Heart left ventricle (tissue), 16 donors: ENCODE data around the gene DOCK8. TPM values are rescaled to one million over a fixed set of nuclear protein-coding genes. Genes with fewer than 3 reads are reported as not detected.
A peak's percentile ranks its signal among the peaks of the same experiment; 100 is the strongest.

Source experiments
- ATAC-seq, 4 donors: fragments of 200-7000 bp; cut with Tn5 transposase; one replicate each; pipeline ENCODE4 v1.9.1; 2020 to 2022; ENCODE audit warnings: moderate library complexity in 4 of 4, mild to moderate bottlenecking in 3 of 4, moderate number of reproducible peaks in 1 of 4
- DNase-seq, 5 donors: peaks; one replicate each; pipeline ENCODE4 v3.0.0-alpha.2; 2020
- H3K27ac ChIP-seq, 12 donors: fragments of 200-600 bp; sonication (generic) in 4 of 12; one replicate each; pipeline versions ENCODE4 v1.5.0 to v1.8.0; 2016 to 2022; ENCODE audit warnings: mild to moderate bottlenecking in 2 of 12
- H3K27me3 ChIP-seq, 9 donors: fragments of 200-600 bp; sonication (generic) in 2 of 9; one replicate each; pipeline versions ENCODE4 v1.5.1 to v1.8.0; 2016 to 2022; ENCODE audit warnings: mild to moderate bottlenecking in 3 of 9
- H3K36me3 ChIP-seq, 9 donors: fragments of 200-600 bp; sonication (generic) in 2 of 9; one replicate each; pipeline versions ENCODE4 v1.5.0 to v1.8.0; 2018 to 2022; ENCODE audit warnings: mild to moderate bottlenecking in 2 of 9
- H3K4me1 ChIP-seq, 12 donors: fragments of 200-600 bp; sonication (generic) in 4 of 12; one replicate each; pipeline versions ENCODE4 v1.5.0 to v1.8.0; 2016 to 2022; ENCODE audit warnings: mild to moderate bottlenecking in 3 of 12
- H3K4me3 ChIP-seq, 12 donors: fragments of 200-600 bp; sonication (generic) in 4 of 12; one replicate each; pipeline versions ENCODE4 v1.5.0 to v1.8.0; 2017 to 2022; ENCODE audit warnings: mild to moderate bottlenecking in 9 of 12, moderate library complexity in 4 of 12
- H3K9me3 ChIP-seq, 12 donors: fragments of 200-600 bp; sonication (generic) in 4 of 12; one replicate each; pipeline versions ENCODE4 v1.5.0 to v1.8.0; 2016 to 2022; ENCODE audit warnings: mild to moderate bottlenecking in 1 of 12
- CTCF ChIP-seq, 12 donors: fragments of 200-600 bp; sonication (generic) in 4 of 12; IDR thresholded peaks; one replicate each; pipeline versions ENCODE4 v1.5.0 to v1.8.0; 2018 to 2022; ENCODE audit warnings: antibody characterized with exemption in 12 of 12, mild to moderate bottlenecking in 5 of 12
- POLR2A ChIP-seq, 2 donors: fragments of 450-650 bp; IDR thresholded peaks; one replicate each; pipeline ENCODE4 v1.6.1; 2017; ENCODE audit warnings: antibody characterized with exemption in 2 of 2, mild to moderate bottlenecking in 2 of 2, moderate library complexity in 2 of 2
- WGBS, 4 donors: extraction: QIAGEN DNeasy Blood & Tissue Kit in 2 of 4; methylation state at CpG; one replicate each; pipeline versions ENCODE4 v1.1.5 to v1.1.7; 2013 to 2018; 5-methylcytosine and 5-hydroxymethylcytosine counted together
- intact Hi-C, 10 donors: fragments of 100-400 bp; cut with DNase I; formaldehyde crosslinking; loops; one replicate each; pipeline versions ENCODE4 v1.11.1 to v1.14.2; 2022
- polyA plus RNA-seq, 2 donors: library from polyadenylated mRNA; stranded (reverse); fragments of 200-250 nt; gene quantifications; one replicate each; pipeline ENCODE4 v1.2.3, GENCODE V29; 2013
- total RNA-seq, 9 donors: library from RNA; depleted of rRNA in 2 of 9; stranded (reverse); fragments of >200 nt in 2 of 9; fragmentation: NEBNext Ultra II Directional in 3 of 9; extraction: Animal tissue kit (Norgen Biotek cat#: 25700) in 3 of 9; gene quantifications; one replicate each; pipeline versions ENCODE4 v1.1.0 to v1.2.4, GENCODE V29; 2016 to 2023
- donor health status: ischemic (EF 13 %, LVEDD 7.1; RV severe dilation, severe dysfunction).
- donor health status: healthy with polysubstance abuse.
- donor health status: DM: no; HTN: yes; CAD: no.
- donor health status: DM: no; HTN: no; CAD: no.
- donor health status: ischemic (EF 25% LVEDD 6.9; RV normal size, moderate dysfunction).
- donor health status: ischemic (EF 25% LVEDD 5.7; RV mildly dilated, moderate dysfunction).
- donor health status: healthy.
- donor health status: DM: yes; HTN: yes; CAD: no.
- donor health status: ischemic (EF 35%, LVEDD 5.7; RV mildly dilated, moderate dysfunction).
- donor health status: nonischemic (EF 11% LVEDD 7.7; RV severe dilation, severe dysfunction).
- donor health status: DM: yes; HTN: yes; CAD: no.
- donor health status: PGD.
- donor health status: ischemic (EF 29% LVEDD 5.4; RV normal size, mild dysfunction).
- donor health status: nonischemic (EF 23%, LVEDD 6.1; RV moderate dilation, normal function).

DOCK8 gene
- total and polyA plus RNA-seq, 11 donors: 1.2 to 36.1 (median 2.4) TPM

GRCh38 chr9:366620-367019 is 152.0 kb downstream of the DOCK8 start:
- no peak for DNase-seq
- Histone ChIP-seq H3K4me3 (no peak overlapping the region), H3K27me3 (no peaks in the 10 kb centered on the region), H3K9me3 (no peaks in the 10 kb centered on the region), H3K4me1 (peaks cover 0 to 8% (median under 1%) of the 10 kb centered on the region in 12 donors), H3K27ac (no peak overlapping the region), H3K36me3 (peaks cover 0 to 82% (median 0%) of the 10 kb centered on the region in 9 donors)
- WGBS, 4 donors: 82 to 84% (median 84%) methylated on average over 3 of the region's 3 CpGs
- no peak for TF ChIP-seq POLR2A (IDR thresholded peaks at IDR 0.05)
- intact Hi-C loops: no loop called here
- ATAC-seq: no peak

GRCh38 chr9:370086-370485 is 155.4 kb downstream of the DOCK8 start:
- Histone ChIP-seq H3K4me3 (no peak overlapping the region), H3K4me1 (peaks cover 0 to 17% (median 6%) of the 10 kb centered on the region in 12 donors), H3K36me3 (peaks cover 0 to 95% (median 0%) of the 10 kb centered on the region in 9 donors), H3K27me3 (no peaks in the 10 kb centered on the region), H3K27ac (no peak overlapping the region), H3K9me3 (no peaks in the 10 kb centered on the region)
- no peak for ATAC-seq
- intact Hi-C loops: loop anchor here in 1 of 10 donors (10.0 kb wide), 1 partner anchor 635 kb away; no protein-coding TSS in a partner anchor
- no peak for DNase-seq
- 42 to 53% (median 51%) methylated on average over 3 of the region's 3 CpGs for WGBS, 4 donors
- TF ChIP-seq POLR2A (IDR thresholded peaks at IDR 0.05) (no peak), CTCF (IDR thresholded peaks at IDR 0.05) (no peak)

DNA sequence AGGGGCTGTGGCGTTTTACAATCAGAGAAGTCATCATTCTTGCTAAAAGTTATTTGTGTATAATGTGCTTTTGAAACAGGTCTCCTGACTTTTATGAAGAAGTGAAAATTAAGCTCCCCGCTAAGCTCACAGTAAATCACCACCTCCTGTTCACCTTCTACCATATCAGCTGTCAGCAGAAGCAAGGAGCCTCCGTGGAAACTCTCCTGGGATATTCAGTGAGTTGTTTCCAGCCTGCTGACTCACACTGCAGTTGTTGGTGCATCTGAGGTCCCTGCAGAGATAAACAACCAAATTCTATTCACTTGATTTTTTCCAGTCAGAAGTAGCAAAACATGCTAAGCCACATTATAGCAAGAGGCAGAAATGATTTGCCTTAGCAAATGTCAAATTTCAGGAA is 156.7 kb downstream of the DOCK8 start:
- intact Hi-C loops: loop anchor here in 1 of 10 donors (10.0 kb wide), 1 partner anchor 633 kb away; no protein-coding TSS in a partner anchor
- DNase-seq (no peak), ATAC-seq (peak in 3 of 4 donors; percentile 70 to 89 (median 80))
- TF ChIP-seq CTCF (IDR thresholded peaks at IDR 0.05) (no peak), POLR2A (IDR thresholded peaks at IDR 0.05) (no peak)
- H3K27me3 ChIP-seq: no peaks in the 10 kb centered on the region
- no peaks in the 10 kb centered on the region for H3K9me3 ChIP-seq
- H3K27ac ChIP-seq: no peak overlapping the region
- WGBS, 4 donors: 21 to 34% (median 27%) methylated on average over 3 of the region's 3 CpGs
- peaks cover 0 to 15% (median 6%) of the 10 kb centered on the region in 12 donors for H3K4me1 ChIP-seq
- H3K4me3 ChIP-seq: no peak overlapping the region
- peaks cover 0 to 95% (median 0%) of the 10 kb centered on the region in 9 donors for H3K36me3 ChIP-seq

GRCh38 chr9:372128-372527 is 157.5 kb downstream of the DOCK8 start:
- intact Hi-C loops: loop anchor here in 1 of 10 donors (10.0 kb wide), 1 partner anchor 633 kb away; no protein-coding TSS in a partner anchor
- Histone ChIP-seq H3K4me3 (no peak overlapping the region), H3K4me1 (peaks cover 0 to 15% (median 6%) of the 10 kb centered on the region in 12 donors), H3K36me3 (peaks cover 0 to 95% (median 0%) of the 10 kb centered on the region in 9 donors), H3K9me3 (no peaks in the 10 kb centered on the region), H3K27ac (no peak overlapping the region), H3K27me3 (no peaks in the 10 kb centered on the region)
- whole genome bisulfite sequencing, 4 donors: 64 to 74% (median 68%) methylated on average over 2 of the region's 2 CpGs
- ATAC-seq (peak in 1 of 4 donors; percentile 48), DNase-seq (no peak)
- TF ChIP-seq CTCF (IDR thresholded peaks at IDR 0.05) (no peak), POLR2A (IDR thresholded peaks at IDR 0.05) (no peak)
